VCaP (cell line): Measurements from ENCODE around the gene DUSP5.

ENCODE experiments used
- H3K27ac ChIP-seq: fragments of 450-650 bp; 2 replicates; pipeline ENCODE4 v1.5.1; 2017
- TF ChIP-seq, protein P1 (sequence below): fragments of 450-650 bp; conservative IDR thresholded peaks from 2 replicates; pipeline ENCODE4 v1.5.1; 2017; ENCODE audit warnings: mild to moderate bottlenecking, moderate library complexity

The DUSP5 gene

DNA sequence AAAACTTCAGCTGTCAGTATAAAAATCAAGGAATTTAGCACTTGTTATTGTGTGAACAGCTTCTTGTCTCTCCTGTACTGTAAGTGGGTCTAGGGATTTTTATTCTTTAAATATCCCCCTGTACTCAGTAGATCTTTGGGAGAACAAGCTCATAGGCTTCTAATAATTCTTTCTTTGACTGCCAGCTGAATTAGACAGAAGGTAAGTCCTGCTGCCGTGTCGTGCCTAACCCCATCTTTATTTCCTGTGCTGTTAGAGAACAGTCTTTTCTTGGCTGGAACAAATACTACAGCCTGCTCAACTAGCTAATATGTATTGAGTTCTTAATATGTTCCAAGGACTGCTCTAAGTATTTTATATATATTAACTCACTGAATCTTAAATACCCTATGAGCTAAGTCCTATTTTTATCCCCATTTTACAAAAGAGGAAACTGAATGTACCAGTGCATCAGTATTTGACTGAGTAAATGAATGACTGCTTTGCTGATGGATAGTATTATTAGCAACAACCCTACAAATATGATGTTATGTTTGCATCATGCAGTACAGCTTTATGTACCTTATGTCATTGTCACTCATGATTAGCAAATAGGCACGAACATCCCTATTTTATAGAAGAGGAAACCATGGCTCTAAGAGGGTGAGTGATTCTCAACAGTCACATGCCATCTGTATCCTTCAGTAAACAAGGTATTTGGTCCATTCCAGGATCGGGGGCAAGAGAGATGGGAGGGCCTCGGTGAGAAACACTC lies 5.5 kb upstream of the DUSP5 start:
- H3K27ac ChIP-seq = no peak overlapping the region
- TF ChIP-seq, protein P1, sequence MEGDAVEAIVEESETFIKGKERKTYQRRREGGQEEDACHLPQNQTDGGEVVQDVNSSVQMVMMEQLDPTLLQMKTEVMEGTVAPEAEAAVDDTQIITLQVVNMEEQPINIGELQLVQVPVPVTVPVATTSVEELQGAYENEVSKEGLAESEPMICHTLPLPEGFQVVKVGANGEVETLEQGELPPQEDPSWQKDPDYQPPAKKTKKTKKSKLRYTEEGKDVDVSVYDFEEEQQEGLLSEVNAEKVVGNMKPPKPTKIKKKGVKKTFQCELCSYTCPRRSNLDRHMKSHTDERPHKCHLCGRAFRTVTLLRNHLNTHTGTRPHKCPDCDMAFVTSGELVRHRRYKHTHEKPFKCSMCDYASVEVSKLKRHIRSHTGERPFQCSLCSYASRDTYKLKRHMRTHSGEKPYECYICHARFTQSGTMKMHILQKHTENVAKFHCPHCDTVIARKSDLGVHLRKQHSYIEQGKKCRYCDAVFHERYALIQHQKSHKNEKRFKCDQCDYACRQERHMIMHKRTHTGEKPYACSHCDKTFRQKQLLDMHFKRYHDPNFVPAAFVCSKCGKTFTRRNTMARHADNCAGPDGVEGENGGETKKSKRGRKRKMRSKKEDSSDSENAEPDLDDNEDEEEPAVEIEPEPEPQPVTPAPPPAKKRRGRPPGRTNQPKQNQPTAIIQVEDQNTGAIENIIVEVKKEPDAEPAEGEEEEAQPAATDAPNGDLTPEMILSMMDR = no peak

DNA sequence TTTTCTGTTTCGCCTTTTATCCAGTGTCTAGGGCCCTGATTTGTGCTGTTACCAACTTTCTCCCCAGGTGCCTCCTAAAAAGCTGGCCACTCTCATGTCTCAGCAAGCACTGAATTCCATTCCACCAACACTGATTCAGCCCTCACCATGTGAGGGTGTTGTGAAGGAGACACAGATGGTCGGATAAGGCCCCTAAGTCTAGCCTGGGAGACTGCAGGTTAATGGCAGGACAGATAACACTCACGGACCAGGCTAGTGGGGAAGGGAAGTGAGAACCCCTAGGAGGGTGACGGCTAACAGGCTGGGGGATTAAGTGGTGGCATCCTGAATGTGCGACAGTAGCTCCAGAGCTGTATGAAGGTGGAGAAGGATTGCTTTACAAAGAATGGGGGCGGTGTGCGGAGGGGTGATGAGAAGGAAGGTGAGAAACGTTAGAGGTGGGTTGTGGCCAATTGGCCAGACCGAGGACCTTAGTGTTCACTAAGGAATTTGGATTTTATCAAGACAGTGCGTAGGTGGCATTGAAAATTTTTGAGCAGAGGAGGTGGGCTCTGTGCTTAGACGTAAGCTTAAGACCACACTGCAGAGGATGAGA lies 3.8 kb upstream of the DUSP5 start:
- TF ChIP-seq, protein P1 = no peak
- no peak overlapping the region for H3K27ac ChIP-seq

GRCh38 chr10:110494532-110494931 lies 3.2 kb upstream of the DUSP5 start:
- H3K27ac ChIP-seq = no peak overlapping the region
- TF ChIP-seq, protein P1 = no peak

- TF ChIP-seq, protein P1 = no peak
Observed at GRCh38 chr10:110495731-110496552, 1.8 kb upstream of the DUSP5 start.

GRCh38 chr10:110496553-110497437 lies 912 bp upstream of the DUSP5 start:
- peak overlapping the region; percentile 65 for H3K27ac ChIP-seq
- TF ChIP-seq, protein P1 = no peak

More at GRCh38 chr10:110495731-110496552, 1.8 kb upstream of the DUSP5 start:
- no peak overlapping the region for H3K27ac ChIP-seq

DNA sequence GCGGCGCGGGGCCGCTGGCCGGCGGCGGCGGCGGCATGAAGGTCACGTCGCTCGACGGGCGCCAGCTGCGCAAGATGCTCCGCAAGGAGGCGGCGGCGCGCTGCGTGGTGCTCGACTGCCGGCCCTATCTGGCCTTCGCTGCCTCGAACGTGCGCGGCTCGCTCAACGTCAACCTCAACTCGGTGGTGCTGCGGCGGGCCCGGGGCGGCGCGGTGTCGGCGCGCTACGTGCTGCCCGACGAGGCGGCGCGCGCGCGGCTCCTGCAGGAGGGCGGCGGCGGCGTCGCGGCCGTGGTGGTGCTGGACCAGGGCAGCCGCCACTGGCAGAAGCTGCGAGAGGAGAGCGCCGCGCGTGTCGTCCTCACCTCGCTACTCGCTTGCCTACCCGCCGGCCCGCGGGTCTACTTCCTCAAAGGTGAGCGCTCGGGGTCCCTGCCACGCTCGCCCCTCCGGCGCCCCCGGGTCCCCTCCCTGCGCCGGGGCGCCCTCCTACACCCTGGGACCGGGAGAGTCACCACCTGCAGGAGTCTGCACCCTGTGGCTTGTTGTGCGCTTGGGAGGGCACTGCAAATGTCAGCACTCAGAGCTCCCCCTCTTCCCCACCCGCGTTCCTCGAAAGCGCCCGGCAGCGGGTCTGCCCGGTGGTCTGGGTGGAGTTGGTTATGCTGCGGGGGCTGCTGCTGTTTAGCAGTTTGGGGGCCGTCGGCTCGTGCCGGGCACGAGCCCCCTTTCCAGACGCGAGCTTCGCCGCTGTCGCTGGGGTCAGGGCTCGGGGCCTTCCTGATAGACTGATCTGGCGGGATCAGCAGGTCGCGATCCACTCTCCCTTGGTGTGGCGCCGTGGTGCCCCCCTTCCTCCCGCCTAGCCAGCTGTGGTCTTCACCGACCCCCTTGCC lies 627 bp downstream of the DUSP5 start:
- TF ChIP-seq, protein P1 = peak; percentile 28
- H3K27ac ChIP-seq = peak overlapping the region; percentile 65
